Activated naive CD8-positive, alpha-beta T cell treated with anti-CD3 and anti-CD28 coated beads, Interleukin-2, amount 10 ng/mL, durations not matched to agents 7 days and 5 days (primary cell): ENCODE measurements around the gene SYNGR3. TPM values are rescaled to one million over a fixed set of nuclear protein-coding genes. Genes with fewer than 3 reads are reported as not detected.

Experiments used
- ATAC-seq: fragments of 150-1000 bp; cut with Tn5 transposase; one replicate; pipeline ENCODE4 v1.10.0; 2021; ENCODE audit warnings: low read depth, moderate library complexity
- POLR2A ChIA-PET: fragments of 350-600 bp; sonication (Branson Sonifier 250); formaldehyde crosslinking; loops from one replicate; lab custom pipeline; 2021; ENCODE audit warnings: antibody characterized with exemption; lab: Charles Lee
- DNase-seq: peaks from one replicate; pipeline ENCODE4 v3.0.0; 2021
- H3K27ac Mint-ChIP-seq: one replicate; pipeline ENCODE4 v1.8.0; 2022; ENCODE audit warnings: mild to moderate bottlenecking, mixed read lengths
- H3K27me3 Mint-ChIP-seq: one replicate; pipeline ENCODE4 v1.8.0; 2022; ENCODE audit warnings: mild to moderate bottlenecking, moderate library complexity, mixed read lengths
- H3K36me3 Mint-ChIP-seq: one replicate; pipeline ENCODE4 v1.8.0; 2021; ENCODE audit warnings: mild to moderate bottlenecking, mixed read lengths
- H3K4me1 Mint-ChIP-seq: one replicate; pipeline ENCODE4 v1.8.0; 2021; ENCODE audit warnings: mixed read lengths
- H3K4me3 Mint-ChIP-seq: one replicate; pipeline ENCODE4 v1.8.0; 2022; ENCODE audit warnings: mild to moderate bottlenecking, moderate library complexity, mixed read lengths
- H3K9me3 Mint-ChIP-seq: one replicate; pipeline ENCODE4 v1.8.0; 2021; ENCODE audit warnings: mixed read lengths
- total RNA-seq, 2 experiments: library from RNA; stranded (reverse); gene quantifications; one replicate each; pipeline ENCODE4 v1.2.3, GENCODE V29; 2021

SYNGR3 gene
- total RNA-seq, 2 experiments from 2014 or later = 2.0 to 2.2 TPM

DNA sequence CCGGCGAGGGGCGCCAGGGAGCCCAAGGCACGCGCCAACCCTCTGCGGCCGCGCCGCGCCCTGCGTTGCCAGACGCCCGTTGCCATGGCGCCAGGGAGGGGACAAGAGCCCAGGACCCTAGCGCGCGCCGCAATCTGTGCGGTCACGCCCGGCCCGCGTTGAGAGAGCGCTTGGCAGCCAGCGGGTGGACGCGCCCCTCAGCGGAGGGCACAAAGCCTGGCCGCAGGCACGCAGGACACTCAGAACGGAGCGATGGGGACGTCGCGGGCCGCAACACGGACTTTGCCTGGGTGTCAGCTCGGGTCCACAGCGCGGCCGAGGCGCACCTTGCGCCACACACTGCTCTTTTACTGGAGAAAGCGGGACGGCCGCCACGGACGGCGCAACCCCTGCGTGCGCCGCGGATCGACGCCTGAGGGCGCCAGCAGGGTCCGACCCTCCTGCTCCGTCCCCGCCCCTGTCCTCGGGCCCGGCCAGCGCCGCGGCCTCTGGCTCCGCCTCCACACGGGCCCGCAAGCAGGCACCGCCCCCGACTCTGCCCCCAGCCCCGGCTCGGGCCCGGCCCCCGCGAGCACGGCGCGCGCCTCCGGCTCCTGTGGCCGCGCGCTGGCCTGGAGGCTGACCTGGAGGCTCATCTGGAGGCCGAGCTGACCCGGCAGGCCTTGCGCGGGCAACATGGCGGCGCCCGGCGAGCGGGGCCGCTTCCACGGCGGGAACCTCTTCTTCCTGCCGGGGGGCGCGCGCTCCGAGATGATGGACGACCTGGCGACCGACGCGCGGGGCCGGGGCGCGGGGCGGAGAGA is 6.0 kb upstream of the SYNGR3 start, which contains the start of gene GFER:
Gene GFER, plus strand, starts transcription at position 650 of the 803 bp plus-strand sequence. Its CDS starts 26 bp downstream, at position 676.
- Mint-ChIP-seq H3K27ac (peak within 1 kb of the TSS; percentile 25), H3K9me3 (no peaks in the 10 kb centered on the region), H3K4me3 (peak within 1 kb of the TSS; percentile 83), H3K4me1 (peaks cover 14% of the 10 kb centered on the region), H3K36me3 (no peaks in the 10 kb centered on the region), H3K27me3 (peaks cover 35% of the 10 kb centered on the region)
- DNase-seq = peak; percentile 84
- POLR2A ChIA-PET = interaction anchor here (0.9 to 8.6 kb wide), 4 partner anchors 12 to 171 kb away, joined by 3 to 50 read pairs (median 5); partner anchors contain the start of genes RPS2, TBL3 and TRAF7
- ATAC-seq = peak; percentile 78

DNA sequence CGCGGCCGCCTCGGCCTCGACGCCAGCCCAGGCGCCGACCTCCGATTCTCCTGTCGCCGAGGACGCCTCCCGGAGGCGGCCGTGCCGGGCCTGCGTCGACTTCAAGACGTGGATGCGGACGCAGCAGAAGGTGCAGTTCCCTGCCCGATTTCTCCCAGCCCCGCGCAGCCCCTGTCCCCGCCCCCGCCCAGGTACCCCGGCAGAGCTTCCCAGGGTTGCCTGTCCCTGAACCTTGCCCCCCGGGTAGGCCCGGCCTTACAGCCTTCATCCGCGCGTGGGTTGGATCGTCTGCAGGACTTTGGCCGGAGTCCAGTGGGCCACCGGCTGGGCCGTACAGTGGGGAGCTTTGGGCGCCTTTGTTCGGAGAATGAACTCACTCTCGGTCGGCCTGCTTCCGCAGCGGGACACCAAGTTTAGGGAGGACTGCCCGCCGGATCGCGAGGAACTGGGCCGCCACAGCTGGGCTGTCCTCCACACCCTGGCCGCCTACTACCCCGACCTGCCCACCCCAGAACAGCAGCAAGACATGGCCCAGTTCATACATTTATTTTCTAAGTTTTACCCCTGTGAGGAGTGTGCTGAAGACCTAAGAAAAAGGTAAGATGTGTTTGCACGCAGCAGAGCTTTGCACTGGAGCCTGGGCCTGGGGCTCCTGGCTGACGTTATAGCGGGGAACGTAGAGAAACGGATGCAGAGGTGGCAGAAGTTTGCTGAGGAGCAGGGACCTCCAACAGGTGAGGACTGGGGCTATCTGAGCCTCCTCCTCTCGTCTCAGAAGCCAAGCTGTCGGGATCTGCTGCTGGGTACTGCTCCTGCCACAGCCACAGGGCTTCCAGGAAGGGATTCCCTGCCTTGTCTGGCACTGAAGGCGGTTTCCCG is 5.2 kb upstream of the SYNGR3 start:
- peaks cover 43% of the 10 kb centered on the region for H3K27me3 Mint-ChIP-seq
- DNase-seq = no peak
- peak overlapping the region; percentile 25 for H3K27ac Mint-ChIP-seq
- no peaks in the 10 kb centered on the region for H3K36me3 Mint-ChIP-seq
- peaks cover 17% of the 10 kb centered on the region for H3K4me1 Mint-ChIP-seq
- H3K9me3 Mint-ChIP-seq = no peaks in the 10 kb centered on the region
- peak; percentile 30 for ATAC-seq
- peak overlapping the region; percentile 83 for H3K4me3 Mint-ChIP-seq
- POLR2A ChIA-PET = interaction anchor here (0.5 to 8.6 kb wide), 8 partner anchors 13 to 932 kb away, joined by 3 to 50 read pairs (median 6); partner anchors contain the start of genes RPS2, TBL3 and TRAF7

DNA sequence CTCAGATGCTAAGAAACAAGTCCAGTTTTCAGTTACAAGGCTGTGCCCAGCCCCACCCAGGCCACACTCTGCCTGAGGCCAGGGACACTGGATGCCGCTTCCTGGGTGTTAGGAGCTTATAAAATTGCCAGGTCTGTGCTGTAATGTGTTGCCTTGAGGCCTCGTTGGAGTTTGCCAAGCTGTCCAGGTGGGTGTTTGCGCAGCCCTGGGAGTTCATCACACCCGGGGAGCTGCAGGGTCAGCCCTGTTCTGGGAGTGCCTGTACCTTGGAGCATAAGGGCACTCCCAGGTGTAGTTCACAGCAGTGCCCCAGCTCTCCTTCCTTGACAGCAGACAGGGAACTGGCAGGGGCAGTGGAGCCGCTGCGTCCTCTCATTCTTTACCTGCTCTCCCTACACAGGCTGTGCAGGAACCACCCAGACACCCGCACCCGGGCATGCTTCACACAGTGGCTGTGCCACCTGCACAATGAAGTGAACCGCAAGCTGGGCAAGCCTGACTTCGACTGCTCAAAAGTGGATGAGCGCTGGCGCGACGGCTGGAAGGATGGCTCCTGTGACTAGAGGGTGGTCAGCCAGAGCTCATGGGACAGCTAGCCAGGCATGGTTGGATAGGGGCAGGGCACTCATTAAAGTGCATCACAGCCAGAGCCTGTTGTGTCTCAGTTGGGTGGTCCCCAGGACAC is 4.2 kb upstream of the SYNGR3 start:
- Mint-ChIP-seq H3K27me3 (peaks cover 40% of the 10 kb centered on the region), H3K4me3 (peak overlapping the region; percentile 83)
- ATAC-seq = no peak

DNA sequence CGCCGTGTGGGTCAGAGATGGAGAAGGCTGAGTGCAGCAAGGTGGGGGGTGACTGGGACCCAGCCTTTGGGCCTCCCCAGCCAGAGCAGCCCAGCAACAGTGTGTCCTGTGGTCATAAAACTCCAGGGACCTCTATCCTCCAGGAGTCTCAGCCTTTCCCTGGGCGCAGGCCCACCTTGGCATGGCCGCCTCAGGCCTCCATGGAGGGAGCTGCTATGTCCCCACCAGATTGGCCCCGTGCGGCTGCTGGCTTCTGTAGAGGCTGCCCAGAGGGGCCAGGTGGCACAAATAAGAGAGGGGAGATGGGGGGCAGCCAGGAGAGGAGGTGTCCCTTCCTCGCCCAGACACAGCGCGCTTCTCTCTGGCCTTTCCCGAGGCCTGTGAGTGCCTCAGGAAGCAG is 2.6 kb upstream of the SYNGR3 start:
- Mint-ChIP-seq H3K36me3 (no peaks in the 10 kb centered on the region), H3K4me1 (peaks cover 24% of the 10 kb centered on the region), H3K27ac (no peak overlapping the region), H3K4me3 (no peak overlapping the region), H3K9me3 (no peaks in the 10 kb centered on the region), H3K27me3 (peaks cover 25% of the 10 kb centered on the region)
- POLR2A ChIA-PET = interaction anchor here (2.0 to 5.7 kb wide), 2 partner anchors 23 kb away, joined by 8 to 36 read pairs; partner anchors contain the start of gene RPS2
- DNase-seq = no peak
- no peak for ATAC-seq

More for the DNA sequence above, 4.2 kb upstream of the SYNGR3 start:
- no peak overlapping the region for H3K27ac Mint-ChIP-seq
- DNase-seq = no peak
- POLR2A ChIA-PET = interaction anchor here (1.0 to 8.6 kb wide), 6 partner anchors 14 to 170 kb away, joined by 3 to 50 read pairs (median 8); partner anchors contain the start of genes RNF151, RPS2, TBL3 and TRAF7
- peaks cover 17% of the 10 kb centered on the region for H3K4me1 Mint-ChIP-seq
- no peaks in the 10 kb centered on the region for H3K36me3 Mint-ChIP-seq
- no peaks in the 10 kb centered on the region for H3K9me3 Mint-ChIP-seq

DNA sequence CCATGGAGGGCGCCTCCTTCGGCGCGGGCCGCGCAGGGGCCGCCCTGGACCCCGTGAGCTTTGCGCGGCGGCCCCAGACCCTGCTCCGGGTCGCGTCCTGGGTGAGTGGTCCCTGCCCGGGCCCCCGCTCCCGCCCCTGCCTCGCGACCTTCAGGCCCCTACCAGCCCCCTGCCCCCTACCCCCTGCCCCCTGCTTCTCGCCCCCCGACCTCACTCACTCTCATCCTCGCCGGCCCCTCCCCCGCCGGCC is 256 bp downstream of the SYNGR3 start:
- Mint-ChIP-seq H3K27ac (no peak overlapping the region), H3K27me3 (peaks cover 13% of the 10 kb centered on the region), H3K36me3 (peaks cover under 1% of the 10 kb centered on the region), H3K4me1 (peaks cover 21% of the 10 kb centered on the region), H3K9me3 (no peaks in the 10 kb centered on the region), H3K4me3 (no peak overlapping the region)
- POLR2A ChIA-PET = interaction anchor here (1.2 to 5.7 kb wide), 5 partner anchors 14 to 28 kb away, joined by 3 to 36 read pairs (median 8); partner anchors contain the start of genes RPS2 and TBL3
- no peak for ATAC-seq
- DNase-seq = no peak

DNA sequence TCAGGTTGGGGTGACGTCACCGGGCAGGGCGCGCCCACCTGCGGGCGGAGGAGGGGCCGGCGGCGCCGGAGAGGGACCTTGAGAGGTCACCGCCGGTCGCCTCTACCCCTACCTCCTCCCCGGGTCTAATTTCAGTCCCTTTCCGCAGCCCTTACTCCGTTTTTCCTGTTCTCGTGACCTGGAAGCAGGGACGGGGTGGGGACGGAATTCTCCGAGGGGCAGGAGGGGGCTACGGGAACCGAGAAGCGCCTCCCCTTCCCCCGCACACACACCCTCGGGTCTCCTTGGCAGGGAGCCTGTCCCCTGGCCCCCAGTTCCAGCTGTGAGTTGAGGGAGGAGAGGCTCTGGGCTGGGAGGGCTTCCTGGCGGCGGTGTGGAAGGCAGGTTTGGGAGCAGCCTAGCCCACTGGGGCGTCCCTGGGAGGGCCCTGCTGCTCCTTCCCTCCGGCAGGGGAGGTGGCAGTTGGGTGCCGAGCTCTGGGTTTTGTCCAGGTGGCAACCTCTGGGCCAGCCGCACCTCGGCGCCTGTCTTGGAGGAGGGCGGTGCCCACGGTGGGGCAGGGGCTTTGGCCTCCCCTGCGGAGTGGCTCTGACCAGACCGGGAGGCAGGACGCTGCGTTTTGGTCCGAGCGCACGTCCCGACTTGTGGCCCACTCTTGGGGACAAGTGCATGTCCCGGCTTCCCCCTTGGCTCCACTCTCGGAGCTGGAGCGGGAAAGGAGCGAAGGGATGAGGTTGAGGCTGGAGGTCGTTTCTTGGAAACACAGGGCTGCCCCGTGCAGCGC is 773 bp downstream of the SYNGR3 start:
- Mint-ChIP-seq H3K27me3 (peaks cover 13% of the 10 kb centered on the region), H3K9me3 (no peaks in the 10 kb centered on the region), H3K4me1 (peaks cover 18% of the 10 kb centered on the region), H3K4me3 (peak overlapping the region; percentile 75), H3K36me3 (peaks cover 5% of the 10 kb centered on the region), H3K27ac (peak overlapping the region; percentile 67)
- POLR2A ChIA-PET = interaction anchor here (0.6 to 5.7 kb wide), 9 partner anchors 10 to 218 kb away, joined by 3 to 36 read pairs (median 4); partner anchors contain the start of genes EME2, MRPS34, RPS2 and TBL3
- ATAC-seq (no peak), DNase-seq (peak; percentile 65)

DNA sequence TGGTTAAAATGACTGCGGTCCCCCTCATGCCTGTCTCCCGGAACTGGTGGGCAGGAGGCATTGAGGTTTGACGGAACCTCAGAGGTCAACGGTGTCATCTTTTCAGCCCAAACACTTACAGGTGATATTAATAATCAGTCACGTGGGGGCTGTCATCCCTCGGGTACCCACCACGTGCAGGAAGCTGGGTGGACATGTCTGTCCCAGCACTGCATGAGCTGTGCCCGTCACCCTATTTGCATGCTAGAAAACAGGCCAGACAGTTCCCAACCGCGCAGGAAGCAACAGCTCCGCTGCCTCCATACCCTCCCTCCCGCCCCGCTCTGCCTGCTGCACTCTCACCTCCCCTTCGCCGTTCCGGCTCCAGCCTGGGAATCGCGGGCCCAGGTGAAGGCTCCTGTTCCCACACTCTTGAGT is 1.4 kb downstream of the SYNGR3 start:
- peaks cover 13% of the 10 kb centered on the region for H3K27me3 Mint-ChIP-seq
- DNase-seq = peak; percentile 63
- ATAC-seq = peak; percentile 50
- no peaks in the 10 kb centered on the region for H3K9me3 Mint-ChIP-seq
- H3K4me1 Mint-ChIP-seq = peaks cover 19% of the 10 kb centered on the region
- H3K27ac Mint-ChIP-seq = peak overlapping the region; percentile 69
- peaks cover 5% of the 10 kb centered on the region for H3K36me3 Mint-ChIP-seq
- peak overlapping the region; percentile 75 for H3K4me3 Mint-ChIP-seq
- POLR2A ChIA-PET = interaction anchor here (0.6 to 5.7 kb wide), 9 partner anchors 11 to 219 kb away, joined by 3 to 36 read pairs (median 4); partner anchors contain the start of genes EME2, MRPS34, RPS2 and TBL3

DNA sequence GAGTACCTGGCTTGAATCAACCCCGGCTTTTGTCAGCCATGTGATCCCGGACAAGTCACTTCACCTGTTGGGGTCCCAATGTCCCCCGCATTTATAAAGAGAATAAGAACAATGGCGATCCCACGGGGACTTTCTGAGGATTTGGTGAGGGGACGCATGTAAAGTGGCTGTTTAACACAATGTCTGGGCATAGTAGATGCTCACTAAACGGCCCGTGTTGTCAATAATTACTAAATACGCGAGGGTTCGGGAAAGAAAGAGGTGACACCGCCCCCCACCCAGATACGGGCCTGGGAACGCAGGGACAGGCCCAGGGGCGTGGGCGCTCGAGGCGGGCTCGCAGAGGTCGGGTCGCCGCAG is 1.8 kb downstream of the SYNGR3 start:
- POLR2A ChIA-PET = interaction anchor here (1.0 to 5.7 kb wide), 8 partner anchors 11 to 219 kb away, joined by 3 to 36 read pairs (median 7); partner anchors contain the start of genes EME2, MRPS34, RPS2 and TBL3
- Mint-ChIP-seq H3K4me1 (peaks cover 18% of the 10 kb centered on the region), H3K27me3 (peaks cover 13% of the 10 kb centered on the region), H3K4me3 (peak overlapping the region; percentile 75), H3K9me3 (no peaks in the 10 kb centered on the region), H3K36me3 (peaks cover 5% of the 10 kb centered on the region), H3K27ac (peak overlapping the region; percentile 69)
- no peak for DNase-seq
- ATAC-seq = no peak

DNA sequence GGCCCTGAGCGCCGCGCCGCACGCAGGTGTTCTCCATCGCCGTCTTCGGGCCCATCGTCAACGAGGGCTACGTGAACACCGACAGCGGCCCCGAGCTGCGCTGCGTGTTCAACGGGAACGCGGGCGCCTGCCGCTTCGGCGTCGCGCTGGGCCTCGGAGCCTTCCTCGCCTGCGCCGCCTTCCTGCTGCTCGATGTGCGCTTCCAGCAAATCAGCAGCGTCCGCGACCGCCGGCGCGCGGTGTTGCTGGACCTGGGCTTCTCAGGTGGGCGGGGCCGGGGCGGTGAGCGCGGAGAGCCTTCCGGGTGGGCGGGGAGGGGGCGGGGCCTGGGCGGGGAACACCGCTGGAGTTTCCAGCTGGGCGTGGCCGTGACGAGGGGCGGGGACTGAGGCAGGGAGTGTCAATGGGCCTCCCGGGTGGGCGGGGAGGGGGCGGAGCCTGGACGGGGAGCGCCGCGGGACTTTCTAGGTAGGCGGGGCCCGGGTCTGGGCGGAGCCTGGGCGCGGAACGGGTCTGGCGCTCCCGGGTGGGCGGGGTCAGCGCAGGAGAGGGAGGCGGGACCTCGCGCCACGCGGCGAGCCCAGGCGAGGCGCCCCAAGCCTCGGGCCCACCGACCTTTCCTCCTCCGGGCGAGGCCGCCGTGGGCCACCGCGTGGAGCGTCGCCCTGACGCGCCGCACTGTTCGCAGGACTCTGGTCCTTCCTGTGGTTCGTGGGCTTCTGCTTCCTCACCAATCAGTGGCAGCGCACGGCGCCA is 2.4 kb downstream of the SYNGR3 start:
- H3K9me3 Mint-ChIP-seq = no peaks in the 10 kb centered on the region
- peak; percentile 96 for DNase-seq
- peak; percentile 76 for ATAC-seq
- H3K27ac Mint-ChIP-seq = no peak overlapping the region
- peaks cover 13% of the 10 kb centered on the region for H3K27me3 Mint-ChIP-seq
- H3K4me1 Mint-ChIP-seq = peaks cover 20% of the 10 kb centered on the region
- peaks cover 8% of the 10 kb centered on the region for H3K36me3 Mint-ChIP-seq
- H3K4me3 Mint-ChIP-seq = peak overlapping the region; percentile 75
- POLR2A ChIA-PET = interaction anchor here (1.0 to 5.7 kb wide), 6 partner anchors 12 to 220 kb away, joined by 3 to 36 read pairs (median 8); partner anchors contain the start of genes EME2, MRPS34, RPS2 and TBL3

DNA sequence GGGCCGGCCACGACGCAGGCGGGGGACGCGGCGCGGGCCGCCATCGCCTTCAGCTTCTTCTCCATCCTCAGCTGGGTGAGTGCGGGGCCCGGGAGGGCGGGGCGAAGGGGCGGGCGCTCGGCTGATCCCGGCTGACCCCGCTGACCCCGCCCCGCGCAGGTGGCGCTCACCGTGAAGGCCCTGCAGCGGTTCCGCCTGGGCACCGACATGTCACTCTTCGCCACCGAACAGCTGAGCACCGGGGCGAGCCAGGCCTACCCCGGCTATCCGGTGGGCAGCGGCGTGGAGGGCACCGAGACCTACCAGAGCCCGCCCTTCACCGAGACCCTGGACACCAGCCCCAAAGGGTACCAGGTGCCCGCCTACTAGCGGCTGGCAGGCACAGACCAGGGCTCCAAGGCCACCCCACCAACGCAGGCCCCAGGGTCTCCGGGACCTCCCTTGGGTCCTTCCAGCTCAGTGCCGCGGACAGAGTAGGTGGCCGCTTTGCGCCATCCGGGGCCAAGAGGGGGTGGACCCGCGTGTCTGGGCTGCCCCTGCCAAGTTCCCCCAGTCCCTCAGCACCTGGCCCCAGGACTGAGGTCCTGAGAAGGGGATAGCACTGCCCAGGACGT is 3.0 kb downstream of the SYNGR3 start:
- H3K36me3 Mint-ChIP-seq = peaks cover 8% of the 10 kb centered on the region
- POLR2A ChIA-PET = interaction anchor here (1.0 to 5.7 kb wide), 4 partner anchors 21 to 163 kb away, joined by 6 to 36 read pairs (median 11); partner anchors contain the start of genes RPS2, TBL3 and TRAF7
- DNase-seq (no peak), ATAC-seq (no peak)
- peaks cover 20% of the 10 kb centered on the region for H3K4me1 Mint-ChIP-seq
- H3K9me3 Mint-ChIP-seq = no peaks in the 10 kb centered on the region
- peaks cover 13% of the 10 kb centered on the region for H3K27me3 Mint-ChIP-seq
- H3K27ac Mint-ChIP-seq = no peak overlapping the region
- no peak overlapping the region for H3K4me3 Mint-ChIP-seq

DNA sequence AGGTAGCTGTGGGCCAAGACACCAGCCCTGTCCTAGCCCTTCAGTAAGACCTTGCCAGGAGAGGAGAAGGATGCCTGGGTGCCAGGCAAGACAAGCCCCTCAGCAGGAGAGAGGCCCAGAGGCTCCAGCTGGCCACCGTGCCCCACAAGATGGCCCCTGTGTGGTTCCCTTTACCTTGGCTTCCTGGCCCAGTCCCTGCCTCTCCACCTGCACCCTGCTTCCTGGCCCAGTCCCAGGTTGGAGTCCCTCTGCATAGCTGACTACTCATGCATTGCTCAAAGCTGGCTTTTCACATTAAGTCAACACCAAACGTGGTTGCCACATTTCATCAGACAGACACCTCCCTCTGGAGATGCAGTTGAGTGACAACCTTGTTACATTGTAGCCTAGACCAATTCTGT is 4.0 kb downstream of the SYNGR3 start:
- Mint-ChIP-seq H3K27ac (peak overlapping the region; percentile 71), H3K27me3 (peaks cover 8% of the 10 kb centered on the region), H3K9me3 (no peaks in the 10 kb centered on the region), H3K4me1 (peaks cover 18% of the 10 kb centered on the region), H3K36me3 (peaks cover 9% of the 10 kb centered on the region), H3K4me3 (no peak overlapping the region)
- POLR2A ChIA-PET = interaction anchor here (1.9 kb wide), 1 partner anchor 22 kb away, joined by 7 read pairs; the partner anchor contains the start of gene TBL3
- ATAC-seq = no peak
- DNase-seq = no peak
